Measurements from ENCODE around the gene CREB3.

The CREB3 gene

GRCh38 chr9:35726931-35727330 lies 5.5 kb upstream of the CREB3 start:
- H3K27me3 ChIP-seq (ENCODE audit: control insufficient read depth, low read length): no peaks in the 10 kb centered on the region
- no peak overlapping the region for H3K27ac ChIP-seq (ENCODE audit: low read depth, low read length)
- H3K9me2 ChIP-seq (replicated peaks; ENCODE audit: control insufficient read depth, low read length): no peaks in the 10 kb centered on the region
- H3K4me1 ChIP-seq (ENCODE audit: control insufficient read depth, low read length): peaks cover 47% of the 10 kb centered on the region
- H3K36me3 ChIP-seq (ENCODE audit: control insufficient read depth, low read length): peaks cover 62% of the 10 kb centered on the region
- no peak for TF ChIP-seq EZH2phosphoT487 (IDR thresholded peaks at IDR 0.05; ENCODE audit: borderline replicate concordance, low read length)
- TF ChIP-seq, protein P1, sequence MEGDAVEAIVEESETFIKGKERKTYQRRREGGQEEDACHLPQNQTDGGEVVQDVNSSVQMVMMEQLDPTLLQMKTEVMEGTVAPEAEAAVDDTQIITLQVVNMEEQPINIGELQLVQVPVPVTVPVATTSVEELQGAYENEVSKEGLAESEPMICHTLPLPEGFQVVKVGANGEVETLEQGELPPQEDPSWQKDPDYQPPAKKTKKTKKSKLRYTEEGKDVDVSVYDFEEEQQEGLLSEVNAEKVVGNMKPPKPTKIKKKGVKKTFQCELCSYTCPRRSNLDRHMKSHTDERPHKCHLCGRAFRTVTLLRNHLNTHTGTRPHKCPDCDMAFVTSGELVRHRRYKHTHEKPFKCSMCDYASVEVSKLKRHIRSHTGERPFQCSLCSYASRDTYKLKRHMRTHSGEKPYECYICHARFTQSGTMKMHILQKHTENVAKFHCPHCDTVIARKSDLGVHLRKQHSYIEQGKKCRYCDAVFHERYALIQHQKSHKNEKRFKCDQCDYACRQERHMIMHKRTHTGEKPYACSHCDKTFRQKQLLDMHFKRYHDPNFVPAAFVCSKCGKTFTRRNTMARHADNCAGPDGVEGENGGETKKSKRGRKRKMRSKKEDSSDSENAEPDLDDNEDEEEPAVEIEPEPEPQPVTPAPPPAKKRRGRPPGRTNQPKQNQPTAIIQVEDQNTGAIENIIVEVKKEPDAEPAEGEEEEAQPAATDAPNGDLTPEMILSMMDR (IDR thresholded peaks at IDR 0.05; ENCODE audit: low read depth, low read length, poor library complexity, severe bottlenecking): peak; percentile 56
- peaks cover 28% of the 10 kb centered on the region for H4K20me1 ChIP-seq (ENCODE audit: control insufficient read depth, insufficient read depth, low read depth, low read length)
- peak overlapping the region; percentile 94 for H3K4me2 ChIP-seq (ENCODE audit: low read length)
- peaks cover 59% of the 10 kb centered on the region for H3K79me2 ChIP-seq (ENCODE audit: control insufficient read depth, low read length)
- H3K4me3 ChIP-seq (ENCODE audit: low read length): 0 out of 2 replicates have a peak overlapping the region, but pooled peaks have one; percentile 84
- H3K9me3 ChIP-seq (ENCODE audit: control insufficient read depth, insufficient read depth, low read length): no peaks in the 10 kb centered on the region
- H3F3A ChIP-seq (ENCODE audit: control insufficient read depth, insufficient read depth): peaks cover 10% of the 10 kb centered on the region

DNA sequence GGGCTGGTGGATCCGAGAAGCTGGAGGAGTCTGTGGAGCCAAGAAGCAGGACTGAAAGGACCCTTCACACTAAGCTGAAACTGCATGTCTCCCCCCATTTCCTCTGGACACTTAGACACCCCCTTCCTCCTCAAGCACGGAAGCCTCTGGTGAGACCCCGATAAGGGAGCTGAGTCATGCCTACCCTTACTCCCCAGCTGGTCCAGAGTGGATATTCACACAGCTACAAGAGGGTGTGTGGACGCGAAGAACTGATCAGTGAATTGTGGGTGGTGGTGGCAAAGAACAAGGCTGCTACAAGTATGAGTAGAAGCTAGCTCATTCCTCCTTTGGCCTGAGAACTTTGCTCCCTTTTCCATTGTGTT lies 4.8 kb upstream of the CREB3 start:
- no peaks in the 10 kb centered on the region for H3K9me3 ChIP-seq (ENCODE audit: control insufficient read depth, insufficient read depth, low read length)
- H3K27me3 ChIP-seq (ENCODE audit: control insufficient read depth, low read length): no peaks in the 10 kb centered on the region
- H3F3A ChIP-seq (ENCODE audit: control insufficient read depth, insufficient read depth): peaks cover 10% of the 10 kb centered on the region
- peaks cover 55% of the 10 kb centered on the region for H3K36me3 ChIP-seq (ENCODE audit: control insufficient read depth, low read length)
- peak overlapping the region; percentile 94 for H3K4me2 ChIP-seq (ENCODE audit: low read length)
- peak overlapping the region; percentile 84 for H3K4me3 ChIP-seq (ENCODE audit: low read length)
- peaks cover 47% of the 10 kb centered on the region for H3K4me1 ChIP-seq (ENCODE audit: control insufficient read depth, low read length)
- H3K27ac ChIP-seq (ENCODE audit: low read depth, low read length): peak overlapping the region; percentile 72
- peaks cover 28% of the 10 kb centered on the region for H4K20me1 ChIP-seq (ENCODE audit: control insufficient read depth, insufficient read depth, low read depth, low read length)
- peaks cover 60% of the 10 kb centered on the region for H3K79me2 ChIP-seq (ENCODE audit: control insufficient read depth, low read length)
- no peaks in the 10 kb centered on the region for H3K9me2 ChIP-seq (replicated peaks; ENCODE audit: control insufficient read depth, low read length)
- TF ChIP-seq, protein P1 (IDR thresholded peaks at IDR 0.05; ENCODE audit: low read depth, low read length, poor library complexity, severe bottlenecking): no peak
- no peak for TF ChIP-seq EZH2phosphoT487 (IDR thresholded peaks at IDR 0.05; ENCODE audit: borderline replicate concordance, low read length)

DNA sequence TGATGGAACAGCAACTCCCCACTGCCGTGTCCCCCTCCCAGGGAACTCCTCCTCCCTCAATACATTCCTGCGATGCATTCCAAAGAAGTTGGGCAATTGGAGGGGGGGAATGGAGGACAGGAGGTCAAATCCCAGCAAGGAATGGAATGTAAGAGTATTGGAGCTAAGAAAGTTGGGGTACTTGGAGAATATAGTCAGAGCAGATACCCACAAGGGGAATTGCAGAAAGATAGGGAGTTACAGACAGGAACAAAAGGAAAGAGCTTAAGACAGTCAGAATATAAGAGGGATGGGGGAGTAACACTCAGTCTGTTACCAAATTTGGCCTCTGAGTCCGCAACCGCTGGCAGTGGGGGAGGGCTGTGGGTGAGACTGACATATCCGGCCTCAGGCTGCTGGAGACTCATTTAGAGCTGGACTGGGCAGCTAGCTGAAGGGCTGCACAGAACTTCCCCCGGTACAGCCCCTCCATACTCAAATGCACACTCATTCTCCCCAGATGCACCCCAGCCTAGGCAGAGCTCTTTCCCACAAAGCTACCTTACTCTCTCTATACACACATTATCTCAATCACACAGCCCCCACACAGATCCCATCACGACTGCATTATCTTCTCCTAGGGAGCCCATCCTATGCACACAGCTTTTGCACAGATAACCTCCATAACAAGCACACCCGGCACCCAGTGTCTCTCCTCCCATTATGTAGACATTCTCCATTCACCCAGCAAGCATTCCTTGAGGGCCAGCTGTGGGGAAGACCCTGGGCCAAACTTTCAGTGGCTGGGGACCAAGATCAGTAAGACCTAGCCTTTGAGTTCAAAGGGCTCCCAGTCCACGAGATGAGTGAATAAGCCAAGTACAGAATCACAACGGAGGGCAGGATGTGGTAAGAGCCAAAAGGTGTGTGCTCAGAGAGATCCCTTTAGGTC lies 4.2 kb upstream of the CREB3 start:
- TF ChIP-seq EZH2phosphoT487 (IDR thresholded peaks at IDR 0.05; ENCODE audit: borderline replicate concordance, low read length): no peak
- TF ChIP-seq, protein P1 (IDR thresholded peaks at IDR 0.05; ENCODE audit: low read depth, low read length, poor library complexity, severe bottlenecking): no peak
- Histone ChIP-seq H3K9me2 (replicated peaks; ENCODE audit: control insufficient read depth, low read length) (no peaks in the 10 kb centered on the region), H3K79me2 (ENCODE audit: control insufficient read depth, low read length) (peaks cover 66% of the 10 kb centered on the region), H4K20me1 (ENCODE audit: control insufficient read depth, insufficient read depth, low read depth, low read length) (peaks cover 28% of the 10 kb centered on the region), H3K27me3 (ENCODE audit: control insufficient read depth, low read length) (no peaks in the 10 kb centered on the region), H3K9me3 (ENCODE audit: control insufficient read depth, insufficient read depth, low read length) (no peaks in the 10 kb centered on the region), H3K27ac (ENCODE audit: low read depth, low read length) (peak overlapping the region; percentile 72), H3F3A (ENCODE audit: control insufficient read depth, insufficient read depth) (peaks cover 13% of the 10 kb centered on the region), H3K4me1 (ENCODE audit: control insufficient read depth, low read length) (peaks cover 51% of the 10 kb centered on the region), H3K4me3 (ENCODE audit: low read length) (peak overlapping the region; percentile 84), H3K36me3 (ENCODE audit: control insufficient read depth, low read length) (peaks cover 50% of the 10 kb centered on the region), H3K4me2 (ENCODE audit: low read length) (peak overlapping the region; percentile 94)
